H1 (cell line): ENCODE results near the gene PIAS4. TPM values are rescaled to one million over a fixed set of nuclear protein-coding genes. Genes with fewer than 3 reads are reported as not detected.

ENCODE experiments used
- CHD1 ChIP-seq: IDR thresholded peaks from 2 replicates; pipeline ENCODE4 v1.6.1; 2012; ENCODE audit warnings: low read depth, low read length, improper control_type of control experiment
- HDAC2 ChIP-seq, 2 experiments: fragments of 300-600 bp in 1 of 2; sonication (generic) in 1 of 2; IDR thresholded peaks; 2 replicates each; pipeline ENCODE4 v1.6.1; 2011 to 2012; ENCODE audit warnings: low read depth in 2 of 2, low read length in 2 of 2, mild to moderate bottlenecking in 2 of 2, moderate library complexity in 2 of 2, borderline replicate concordance in 1 of 2, inconsistent platforms in 1 of 2
- HDAC6 ChIP-seq: IDR thresholded peaks from one replicate; pipeline ENCODE4 v1.7.1; 2012; ENCODE audit warnings: low read depth, mild to moderate bottlenecking, inconsistent platforms, low read length, moderate library complexity
- KDM5A ChIP-seq: fragments of 200-600 bp; IDR thresholded peaks from 2 replicates; pipeline ENCODE4 v1.7.1; 2012; ENCODE audit warnings: mild to moderate bottlenecking, low read length, inconsistent platforms, mixed read lengths
- MAFK ChIP-seq: IDR thresholded peaks from 2 replicates; pipeline ENCODE4 v1.6.1; 2012; ENCODE audit warnings: low read depth, mild to moderate bottlenecking, improper control_type of control experiment, low read length
- POLR2AphosphoS5 ChIP-seq: IDR thresholded peaks from 2 replicates; pipeline ENCODE4 v1.6.1; 2011; ENCODE audit warnings: low read depth, low read length
- SAP30 ChIP-seq: fragments of 300-600 bp; sonication (generic); IDR thresholded peaks from 2 replicates; pipeline ENCODE4 v1.7.1; 2012; ENCODE audit warnings: low read length, moderate library complexity, mild to moderate bottlenecking, inconsistent platforms; ENCODE audit not compliant: insufficient read depth, insufficient replicate concordance
- SIRT6 ChIP-seq: IDR thresholded peaks from one replicate; pipeline ENCODE4 v1.7.1; 2012; ENCODE audit warnings: low read length, inconsistent platforms
- TEAD4 ChIP-seq: IDR thresholded peaks from 2 replicates; pipeline ENCODE4 v1.6.1; 2012; ENCODE audit warnings: low read depth, low read length, inconsistent platforms, mixed read lengths
- ZNF274 ChIP-seq: IDR thresholded peaks from 2 replicates; pipeline ENCODE4 v1.7.0; 2012; ENCODE audit warnings: low read length, borderline replicate concordance; ENCODE audit errors: extremely low read depth
- polyA plus RNA-seq, 7 experiments: library from polyadenylated mRNA; depleted of rRNA in 3 of 7; stranded (reverse) in 5 of 7; unstranded in 2 of 7; fragments of >200 nt in 5 of 7; fragments of 200-250 nt in 2 of 7; gene quantifications; 1 replicate in 5 of 7; 2 replicates in 1 of 7; 4 replicates in 1 of 7; pipeline versions ENCODE4 v1.2.1 to v1.2.3, GENCODE V29; 2011 to 2013; ENCODE audit warnings: missing spikeins in 2 of 7, mixed read lengths in 2 of 7
- total RNA-seq: library from RNA; stranded (reverse); fragmentation: NEBNext Ultra II Directional; extraction: Animal tissue kit (Norgen Biotek cat#: 25700); gene quantifications from 2 replicates; pipeline ENCODE4 v1.2.1, GENCODE V29; 2021
- TF ChIP-seq, protein P1 (sequence below): fragments of 300-600 bp; sonication (generic); IDR thresholded peaks from 2 replicates; pipeline ENCODE4 v1.7.1; 2012; ENCODE audit warnings: low read length, moderate library complexity, mild to moderate bottlenecking, inconsistent platforms; ENCODE audit not compliant: insufficient replicate concordance

The PIAS4 gene
- total and polyA plus RNA-seq, 2 of the 8 experiments (the other 6 are each of a cell fraction or from before 2014, with no cell fraction given) = 30.2 to 51.4 TPM

DNA sequence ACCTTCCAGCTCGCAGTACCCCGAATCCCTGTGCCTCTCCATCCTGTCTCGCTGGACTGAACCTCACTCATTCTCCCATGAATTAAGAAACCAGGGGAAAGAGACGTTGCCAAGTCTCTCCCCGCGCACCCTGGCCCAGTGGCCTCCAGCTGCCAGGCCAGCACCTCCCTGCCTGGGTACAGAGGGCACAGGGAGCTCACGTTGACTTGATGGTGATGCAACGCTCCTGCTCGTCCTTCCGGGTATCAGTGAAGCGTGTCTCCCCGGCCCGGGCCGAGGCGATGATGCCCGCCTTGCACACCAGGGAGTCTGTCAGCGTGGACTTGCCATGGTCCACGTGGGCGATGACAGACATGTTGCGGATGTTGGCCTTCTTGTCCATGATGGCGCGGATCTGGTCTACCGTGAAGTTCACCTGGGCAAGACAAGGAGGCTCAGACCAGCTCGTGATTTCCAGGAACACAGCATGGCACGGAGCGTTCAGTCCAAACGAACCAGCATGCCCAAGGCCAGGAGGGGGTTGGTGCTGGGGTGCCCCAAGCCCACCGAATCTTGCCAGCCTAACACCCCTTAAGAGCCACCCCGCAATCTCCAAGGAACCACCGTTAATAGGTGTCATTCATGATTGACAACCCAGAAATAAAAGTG, 23.5 kb upstream of the PIAS4 start (continued):
- no peak for TF ChIP-seq MAFK
- TF ChIP-seq, protein P1, sequence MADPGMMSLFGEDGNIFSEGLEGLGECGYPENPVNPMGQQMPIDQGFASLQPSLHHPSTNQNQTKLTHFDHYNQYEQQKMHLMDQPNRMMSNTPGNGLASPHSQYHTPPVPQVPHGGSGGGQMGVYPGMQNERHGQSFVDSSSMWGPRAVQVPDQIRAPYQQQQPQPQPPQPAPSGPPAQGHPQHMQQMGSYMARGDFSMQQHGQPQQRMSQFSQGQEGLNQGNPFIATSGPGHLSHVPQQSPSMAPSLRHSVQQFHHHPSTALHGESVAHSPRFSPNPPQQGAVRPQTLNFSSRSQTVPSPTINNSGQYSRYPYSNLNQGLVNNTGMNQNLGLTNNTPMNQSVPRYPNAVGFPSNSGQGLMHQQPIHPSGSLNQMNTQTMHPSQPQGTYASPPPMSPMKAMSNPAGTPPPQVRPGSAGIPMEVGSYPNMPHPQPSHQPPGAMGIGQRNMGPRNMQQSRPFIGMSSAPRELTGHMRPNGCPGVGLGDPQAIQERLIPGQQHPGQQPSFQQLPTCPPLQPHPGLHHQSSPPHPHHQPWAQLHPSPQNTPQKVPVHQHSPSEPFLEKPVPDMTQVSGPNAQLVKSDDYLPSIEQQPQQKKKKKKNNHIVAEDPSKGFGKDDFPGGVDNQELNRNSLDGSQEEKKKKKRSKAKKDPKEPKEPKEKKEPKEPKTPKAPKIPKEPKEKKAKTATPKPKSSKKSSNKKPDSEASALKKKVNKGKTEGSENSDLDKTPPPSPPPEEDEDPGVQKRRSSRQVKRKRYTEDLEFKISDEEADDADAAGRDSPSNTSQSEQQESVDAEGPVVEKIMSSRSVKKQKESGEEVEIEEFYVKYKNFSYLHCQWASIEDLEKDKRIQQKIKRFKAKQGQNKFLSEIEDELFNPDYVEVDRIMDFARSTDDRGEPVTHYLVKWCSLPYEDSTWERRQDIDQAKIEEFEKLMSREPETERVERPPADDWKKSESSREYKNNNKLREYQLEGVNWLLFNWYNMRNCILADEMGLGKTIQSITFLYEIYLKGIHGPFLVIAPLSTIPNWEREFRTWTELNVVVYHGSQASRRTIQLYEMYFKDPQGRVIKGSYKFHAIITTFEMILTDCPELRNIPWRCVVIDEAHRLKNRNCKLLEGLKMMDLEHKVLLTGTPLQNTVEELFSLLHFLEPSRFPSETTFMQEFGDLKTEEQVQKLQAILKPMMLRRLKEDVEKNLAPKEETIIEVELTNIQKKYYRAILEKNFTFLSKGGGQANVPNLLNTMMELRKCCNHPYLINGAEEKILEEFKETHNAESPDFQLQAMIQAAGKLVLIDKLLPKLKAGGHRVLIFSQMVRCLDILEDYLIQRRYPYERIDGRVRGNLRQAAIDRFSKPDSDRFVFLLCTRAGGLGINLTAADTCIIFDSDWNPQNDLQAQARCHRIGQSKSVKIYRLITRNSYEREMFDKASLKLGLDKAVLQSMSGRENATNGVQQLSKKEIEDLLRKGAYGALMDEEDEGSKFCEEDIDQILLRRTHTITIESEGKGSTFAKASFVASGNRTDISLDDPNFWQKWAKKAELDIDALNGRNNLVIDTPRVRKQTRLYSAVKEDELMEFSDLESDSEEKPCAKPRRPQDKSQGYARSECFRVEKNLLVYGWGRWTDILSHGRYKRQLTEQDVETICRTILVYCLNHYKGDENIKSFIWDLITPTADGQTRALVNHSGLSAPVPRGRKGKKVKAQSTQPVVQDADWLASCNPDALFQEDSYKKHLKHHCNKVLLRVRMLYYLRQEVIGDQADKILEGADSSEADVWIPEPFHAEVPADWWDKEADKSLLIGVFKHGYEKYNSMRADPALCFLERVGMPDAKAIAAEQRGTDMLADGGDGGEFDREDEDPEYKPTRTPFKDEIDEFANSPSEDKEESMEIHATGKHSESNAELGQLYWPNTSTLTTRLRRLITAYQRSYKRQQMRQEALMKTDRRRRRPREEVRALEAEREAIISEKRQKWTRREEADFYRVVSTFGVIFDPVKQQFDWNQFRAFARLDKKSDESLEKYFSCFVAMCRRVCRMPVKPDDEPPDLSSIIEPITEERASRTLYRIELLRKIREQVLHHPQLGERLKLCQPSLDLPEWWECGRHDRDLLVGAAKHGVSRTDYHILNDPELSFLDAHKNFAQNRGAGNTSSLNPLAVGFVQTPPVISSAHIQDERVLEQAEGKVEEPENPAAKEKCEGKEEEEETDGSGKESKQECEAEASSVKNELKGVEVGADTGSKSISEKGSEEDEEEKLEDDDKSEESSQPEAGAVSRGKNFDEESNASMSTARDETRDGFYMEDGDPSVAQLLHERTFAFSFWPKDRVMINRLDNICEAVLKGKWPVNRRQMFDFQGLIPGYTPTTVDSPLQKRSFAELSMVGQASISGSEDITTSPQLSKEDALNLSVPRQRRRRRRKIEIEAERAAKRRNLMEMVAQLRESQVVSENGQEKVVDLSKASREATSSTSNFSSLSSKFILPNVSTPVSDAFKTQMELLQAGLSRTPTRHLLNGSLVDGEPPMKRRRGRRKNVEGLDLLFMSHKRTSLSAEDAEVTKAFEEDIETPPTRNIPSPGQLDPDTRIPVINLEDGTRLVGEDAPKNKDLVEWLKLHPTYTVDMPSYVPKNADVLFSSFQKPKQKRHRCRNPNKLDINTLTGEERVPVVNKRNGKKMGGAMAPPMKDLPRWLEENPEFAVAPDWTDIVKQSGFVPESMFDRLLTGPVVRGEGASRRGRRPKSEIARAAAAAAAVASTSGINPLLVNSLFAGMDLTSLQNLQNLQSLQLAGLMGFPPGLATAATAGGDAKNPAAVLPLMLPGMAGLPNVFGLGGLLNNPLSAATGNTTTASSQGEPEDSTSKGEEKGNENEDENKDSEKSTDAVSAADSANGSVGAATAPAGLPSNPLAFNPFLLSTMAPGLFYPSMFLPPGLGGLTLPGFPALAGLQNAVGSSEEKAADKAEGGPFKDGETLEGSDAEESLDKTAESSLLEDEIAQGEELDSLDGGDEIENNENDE = no peak
- TF ChIP-seq KDM5A = no peak
- TF ChIP-seq TEAD4 = no peak
- no peak for TF ChIP-seq CHD1
- peak; percentile 84 for TF ChIP-seq POLR2AphosphoS5
- TF ChIP-seq SIRT6 = no peak
- peak; percentile 45 for TF ChIP-seq SAP30
- TF ChIP-seq ZNF274 = no peak
- TF ChIP-seq HDAC2 (IDR thresholded peaks at IDR 0.05; ENCODE audit: borderline replicate concordance in 1 of 2, low read depth in 2 of 2, low read length in 2 of 2) = peak in 1 of 2 experiments; percentile 27; a peak in 1 of 4 replicates
- TF ChIP-seq HDAC6 = no peak
